Measurements from ENCODE around the gene OTOP2. TPM values are rescaled to one million over a fixed set of nuclear protein-coding genes. Genes with fewer than 3 reads are reported as not detected.

The OTOP2 gene
- total RNA-seq, 1 donor from 2014 or later: not detected

DNA sequence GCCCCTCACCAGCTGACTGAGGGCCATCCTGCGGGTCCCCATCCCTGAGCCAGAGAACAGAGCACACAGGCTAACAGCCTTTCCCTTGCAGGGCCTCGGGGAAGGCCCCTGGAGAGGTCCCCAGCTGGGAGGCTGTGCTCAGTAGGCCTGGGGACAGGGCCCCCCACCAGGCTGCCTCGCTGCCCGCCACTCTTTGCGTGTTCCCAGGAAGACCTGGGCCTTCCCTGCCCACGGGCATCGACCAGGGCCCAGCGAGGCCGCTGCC, 47.7 kb downstream of the OTOP2 start:
- TF ChIP-seq, protein P1, sequence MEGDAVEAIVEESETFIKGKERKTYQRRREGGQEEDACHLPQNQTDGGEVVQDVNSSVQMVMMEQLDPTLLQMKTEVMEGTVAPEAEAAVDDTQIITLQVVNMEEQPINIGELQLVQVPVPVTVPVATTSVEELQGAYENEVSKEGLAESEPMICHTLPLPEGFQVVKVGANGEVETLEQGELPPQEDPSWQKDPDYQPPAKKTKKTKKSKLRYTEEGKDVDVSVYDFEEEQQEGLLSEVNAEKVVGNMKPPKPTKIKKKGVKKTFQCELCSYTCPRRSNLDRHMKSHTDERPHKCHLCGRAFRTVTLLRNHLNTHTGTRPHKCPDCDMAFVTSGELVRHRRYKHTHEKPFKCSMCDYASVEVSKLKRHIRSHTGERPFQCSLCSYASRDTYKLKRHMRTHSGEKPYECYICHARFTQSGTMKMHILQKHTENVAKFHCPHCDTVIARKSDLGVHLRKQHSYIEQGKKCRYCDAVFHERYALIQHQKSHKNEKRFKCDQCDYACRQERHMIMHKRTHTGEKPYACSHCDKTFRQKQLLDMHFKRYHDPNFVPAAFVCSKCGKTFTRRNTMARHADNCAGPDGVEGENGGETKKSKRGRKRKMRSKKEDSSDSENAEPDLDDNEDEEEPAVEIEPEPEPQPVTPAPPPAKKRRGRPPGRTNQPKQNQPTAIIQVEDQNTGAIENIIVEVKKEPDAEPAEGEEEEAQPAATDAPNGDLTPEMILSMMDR (IDR thresholded peaks at IDR 0.05; ENCODE audit: partially characterized antibody, unreplicated experiment): no peak
- Mint-ChIP-seq H3K9me3 (ENCODE audit: unreplicated experiment) (peaks cover 4% of the 10 kb centered on the region), H3K4me3 (ENCODE audit: unreplicated experiment) (peak overlapping the region; percentile 86), H3K4me1 (ENCODE audit: low read depth, unreplicated experiment) (no peaks in the 10 kb centered on the region), H3K36me3 (ENCODE audit: unreplicated experiment) (no peaks in the 10 kb centered on the region), H3K27me3 (ENCODE audit: unreplicated experiment) (peaks cover 9% of the 10 kb centered on the region), H3K27ac (ENCODE audit: unreplicated experiment) (peak overlapping the region; percentile 56)
- DNase-seq: no peak

DNA sequence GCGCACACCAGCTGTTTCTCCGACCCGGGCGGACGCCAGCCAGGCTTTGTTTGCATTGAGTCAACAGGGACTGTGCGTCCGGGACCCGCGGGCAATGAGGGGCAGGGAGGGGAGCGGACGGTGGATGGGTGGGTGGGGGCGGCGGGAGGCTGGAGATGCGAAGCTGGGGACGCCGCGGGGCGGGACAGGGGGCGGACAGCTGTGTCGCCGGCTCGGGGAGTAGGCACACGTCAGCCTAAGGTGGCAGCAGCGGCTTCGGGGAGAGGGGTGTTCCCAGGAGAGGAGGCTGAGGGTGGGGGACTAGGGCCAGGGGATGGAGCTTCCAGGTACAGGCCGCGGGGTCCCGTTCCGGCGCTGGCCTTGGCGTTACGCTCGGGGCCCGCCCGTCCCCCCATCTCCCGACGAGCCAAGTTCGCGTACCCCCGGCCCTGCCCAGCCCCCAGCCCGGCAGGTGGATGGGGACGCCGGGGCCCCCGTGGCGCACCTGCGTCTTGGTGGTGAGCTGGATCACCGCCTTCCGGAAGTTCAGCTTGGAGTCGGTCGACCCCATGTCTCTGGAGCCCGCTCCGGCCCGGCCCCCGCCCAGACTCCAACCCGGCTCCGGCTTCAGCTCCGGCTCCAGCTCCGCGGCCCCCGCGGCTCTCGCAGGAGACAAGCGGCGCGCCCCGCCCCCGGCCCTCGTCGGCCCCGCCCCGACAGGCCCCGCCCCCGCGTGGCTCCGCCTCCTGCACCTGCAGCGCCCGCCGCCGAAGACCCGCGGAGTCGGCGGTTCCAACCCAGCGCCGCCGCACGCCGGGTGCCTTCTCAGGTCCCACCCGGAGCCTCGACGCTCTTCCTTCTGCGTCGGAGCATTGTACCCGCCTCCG, 48.3 kb downstream of the OTOP2 start, which contains the start of gene HID1:
Gene HID1 (minus strand): TSS at position 653 of the 866 bp plus-strand sequence. CDS start 103 bp downstream, at position 550.
- peaks cover 10% of the 10 kb centered on the region for H3K27me3 Mint-ChIP-seq (ENCODE audit: unreplicated experiment)
- TF ChIP-seq, protein P1 (IDR thresholded peaks at IDR 0.05; ENCODE audit: partially characterized antibody, unreplicated experiment): no peak
- no peaks in the 10 kb centered on the region for H3K4me1 Mint-ChIP-seq (ENCODE audit: low read depth, unreplicated experiment)
- peaks cover 4% of the 10 kb centered on the region for H3K9me3 Mint-ChIP-seq (ENCODE audit: unreplicated experiment)
- peak within 1 kb of the TSS; percentile 91 for H3K4me3 Mint-ChIP-seq (ENCODE audit: unreplicated experiment)
- peak; percentile 89 for DNase-seq
- H3K36me3 Mint-ChIP-seq (ENCODE audit: unreplicated experiment): no peaks in the 10 kb centered on the region
- peak within 1 kb of the TSS; percentile 87 for H3K27ac Mint-ChIP-seq (ENCODE audit: unreplicated experiment)

DNA sequence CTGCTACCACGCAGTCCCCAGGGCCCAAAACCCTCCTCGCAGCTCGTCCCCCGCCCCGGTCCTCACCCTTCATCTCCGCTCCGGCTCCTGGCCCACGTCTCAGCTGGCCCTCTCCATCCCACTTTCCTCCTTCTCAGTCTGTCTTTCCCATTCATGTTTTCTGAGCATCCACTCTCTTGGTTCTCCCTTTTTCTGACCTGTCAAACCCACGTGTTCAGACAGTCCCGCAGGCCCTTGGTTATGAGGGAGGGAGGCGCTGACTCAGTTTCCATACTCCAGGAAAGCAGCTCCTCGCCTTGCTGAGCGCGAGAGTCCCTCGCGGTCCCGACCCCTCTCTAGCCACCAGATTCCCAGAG, 48.9 kb downstream of the OTOP2 start:
- Mint-ChIP-seq H3K27me3 (ENCODE audit: unreplicated experiment) (peaks cover 10% of the 10 kb centered on the region), H3K9me3 (ENCODE audit: unreplicated experiment) (peaks cover 4% of the 10 kb centered on the region), H3K27ac (ENCODE audit: unreplicated experiment) (peak overlapping the region; percentile 87), H3K36me3 (ENCODE audit: unreplicated experiment) (no peaks in the 10 kb centered on the region), H3K4me3 (ENCODE audit: unreplicated experiment) (peak overlapping the region; percentile 91), H3K4me1 (ENCODE audit: low read depth, unreplicated experiment) (no peaks in the 10 kb centered on the region)
- TF ChIP-seq, protein P1 (IDR thresholded peaks at IDR 0.05; ENCODE audit: partially characterized antibody, unreplicated experiment): no peak
- DNase-seq: no peak

DNA sequence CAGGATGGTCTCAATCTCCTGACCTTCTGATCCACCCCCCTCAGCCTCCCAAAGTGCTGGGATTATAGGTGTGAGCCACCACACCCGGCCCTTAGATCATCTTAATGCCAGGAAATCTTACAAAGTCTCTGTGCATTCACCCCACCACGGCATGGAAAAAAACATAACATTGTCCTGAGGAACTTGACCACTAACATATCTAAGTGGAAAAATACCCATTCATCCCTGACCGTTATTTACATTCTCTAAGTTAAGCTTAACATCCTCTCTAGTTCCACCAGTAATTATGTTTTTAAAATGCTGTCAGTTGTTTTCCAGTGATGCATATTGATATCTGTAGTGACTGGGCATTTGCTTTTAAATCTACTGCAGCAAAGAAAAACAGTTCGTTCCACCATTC, 51.9 kb downstream of the OTOP2 start:
- Mint-ChIP-seq H3K4me3 (ENCODE audit: unreplicated experiment) (no peak overlapping the region), H3K4me1 (ENCODE audit: low read depth, unreplicated experiment) (no peaks in the 10 kb centered on the region), H3K27ac (ENCODE audit: unreplicated experiment) (no peak overlapping the region), H3K27me3 (ENCODE audit: unreplicated experiment) (peaks cover 9% of the 10 kb centered on the region), H3K9me3 (ENCODE audit: unreplicated experiment) (peaks cover 12% of the 10 kb centered on the region), H3K36me3 (ENCODE audit: unreplicated experiment) (no peaks in the 10 kb centered on the region)
- TF ChIP-seq, protein P1 (IDR thresholded peaks at IDR 0.05; ENCODE audit: partially characterized antibody, unreplicated experiment): no peak
- no peak for DNase-seq

DNA sequence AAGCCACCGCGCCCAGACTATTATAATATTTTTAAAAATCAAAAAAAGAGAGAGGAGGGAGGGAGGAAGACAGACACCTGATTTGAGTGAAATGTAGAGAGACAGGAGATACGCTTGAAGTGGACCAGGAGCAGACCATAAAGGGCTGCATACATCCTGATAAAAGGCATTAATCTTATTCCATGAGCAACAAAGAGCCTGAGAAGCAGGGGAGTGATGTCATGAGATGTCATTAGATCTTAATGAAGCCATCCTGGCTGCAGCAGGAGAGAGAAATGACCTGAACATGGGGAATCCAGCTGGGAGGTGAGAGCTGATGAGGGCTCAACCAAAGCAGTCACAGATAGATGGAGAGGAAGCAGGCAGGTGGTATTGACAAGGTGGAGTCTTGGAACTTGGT, 53.7 kb downstream of the OTOP2 start:
- peaks cover 11% of the 10 kb centered on the region for H3K27me3 Mint-ChIP-seq (ENCODE audit: unreplicated experiment)
- TF ChIP-seq, protein P1 (IDR thresholded peaks at IDR 0.05; ENCODE audit: partially characterized antibody, unreplicated experiment): no peak
- no peak for DNase-seq
- H3K4me1 Mint-ChIP-seq (ENCODE audit: low read depth, unreplicated experiment): peaks cover 2% of the 10 kb centered on the region
- no peak overlapping the region for H3K27ac Mint-ChIP-seq (ENCODE audit: unreplicated experiment)
- H3K9me3 Mint-ChIP-seq (ENCODE audit: unreplicated experiment): peaks cover 19% of the 10 kb centered on the region
- no peak overlapping the region for H3K4me3 Mint-ChIP-seq (ENCODE audit: unreplicated experiment)
- H3K36me3 Mint-ChIP-seq (ENCODE audit: unreplicated experiment): no peaks in the 10 kb centered on the region

Measured in glutamatergic neuron (in vitro differentiated cells).